TTC549 (cell line): ENCODE data around the gene MT1X.

ENCODE experiments used
- FAIRE-seq: peaks from 2 replicates; lab custom pipeline; 2012; peaks lifted over from hg19 to GRCh38; lab: Jason Lieb, UNC

Gene MT1X

DNA sequence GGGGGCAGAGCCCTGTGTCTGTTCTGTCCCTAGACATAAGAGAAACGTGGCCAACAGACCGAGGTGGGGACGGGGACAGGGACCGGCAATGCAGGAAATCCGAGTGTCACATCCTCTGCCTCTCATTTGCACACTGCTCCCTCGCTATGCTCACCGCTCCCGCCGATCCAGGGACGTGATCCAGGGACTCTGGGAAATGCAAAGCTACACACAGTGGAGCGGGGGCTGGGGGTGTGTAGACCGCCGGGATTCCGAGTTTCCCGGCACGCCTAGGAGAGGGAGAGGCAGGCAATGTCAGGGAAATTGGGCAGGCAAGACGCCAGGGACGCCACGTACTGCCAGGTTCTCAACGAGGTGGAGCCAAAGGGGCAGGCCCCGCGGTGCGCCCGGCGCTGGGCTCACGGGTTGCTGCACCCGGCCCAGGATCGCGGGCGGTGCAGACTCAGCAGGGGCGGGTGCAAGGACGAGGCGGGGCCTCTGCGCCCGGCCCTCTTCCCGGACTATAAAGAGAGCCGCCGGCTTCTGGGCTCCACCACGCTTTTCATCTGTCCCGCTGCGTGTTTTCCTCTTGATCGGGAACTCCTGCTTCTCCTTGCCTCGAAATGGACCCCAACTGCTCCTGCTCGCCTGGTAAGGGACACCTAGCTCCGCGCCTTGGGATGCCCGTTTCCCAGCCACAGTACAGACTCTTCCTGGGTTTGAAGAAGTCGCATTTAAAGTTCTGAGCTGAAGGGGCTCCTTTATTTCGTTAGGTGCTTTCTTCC lies at the start of gene MT1X:
TSS of gene MT1X (plus strand) at position 532 of the 764 bp plus-strand sequence. CDS start at position 603, 71 bp downstream.
- FAIRE-seq: no peak

DNA sequence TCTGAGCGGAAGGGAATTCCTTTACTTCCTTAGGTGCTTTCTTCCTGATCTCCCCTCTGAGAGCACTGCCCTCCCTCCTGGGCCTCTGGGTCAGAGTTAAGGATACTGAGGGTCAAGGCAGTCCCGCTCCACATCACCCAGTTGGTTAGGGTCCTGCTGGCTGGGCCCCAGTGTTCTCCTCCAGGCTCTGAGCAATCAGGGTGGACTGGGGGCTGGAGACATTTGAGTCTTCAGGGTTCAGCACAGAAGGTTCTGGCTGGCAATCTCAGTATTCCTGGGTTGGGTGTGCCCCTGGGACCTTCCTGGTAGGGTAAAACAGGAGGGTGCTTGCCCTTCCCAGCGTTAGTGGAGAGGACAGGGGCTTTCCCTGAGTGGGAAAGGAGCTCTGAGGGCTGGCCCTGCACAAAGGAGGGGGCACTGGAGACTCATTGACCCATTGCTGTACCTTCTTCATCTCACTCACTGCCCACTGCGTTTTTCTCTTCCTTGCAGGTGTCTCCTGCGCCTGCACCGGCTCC lies 49.4 kb upstream of the MT1X start:
- no peak for FAIRE-seq

DNA sequence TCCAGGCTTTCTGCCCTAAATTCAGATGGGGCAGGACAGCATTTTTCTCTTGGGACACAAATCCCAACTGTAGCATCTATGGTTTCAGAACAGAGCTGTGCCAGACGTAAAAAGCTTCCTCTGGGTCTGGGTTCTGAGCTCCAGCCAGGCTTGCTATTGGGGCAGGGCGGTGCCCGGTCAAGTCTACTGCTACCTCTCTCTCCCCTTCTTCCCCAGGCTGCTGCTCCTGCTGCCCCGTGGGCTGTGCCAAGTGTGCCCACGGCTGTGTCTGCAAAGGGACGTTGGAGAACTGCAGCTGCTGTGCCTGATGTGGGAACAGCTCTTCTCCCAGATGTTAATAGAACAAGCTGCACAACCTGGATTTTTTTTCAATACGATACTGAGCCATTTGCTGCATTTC lies 48.7 kb upstream of the MT1X start:
- no peak for FAIRE-seq

DNA sequence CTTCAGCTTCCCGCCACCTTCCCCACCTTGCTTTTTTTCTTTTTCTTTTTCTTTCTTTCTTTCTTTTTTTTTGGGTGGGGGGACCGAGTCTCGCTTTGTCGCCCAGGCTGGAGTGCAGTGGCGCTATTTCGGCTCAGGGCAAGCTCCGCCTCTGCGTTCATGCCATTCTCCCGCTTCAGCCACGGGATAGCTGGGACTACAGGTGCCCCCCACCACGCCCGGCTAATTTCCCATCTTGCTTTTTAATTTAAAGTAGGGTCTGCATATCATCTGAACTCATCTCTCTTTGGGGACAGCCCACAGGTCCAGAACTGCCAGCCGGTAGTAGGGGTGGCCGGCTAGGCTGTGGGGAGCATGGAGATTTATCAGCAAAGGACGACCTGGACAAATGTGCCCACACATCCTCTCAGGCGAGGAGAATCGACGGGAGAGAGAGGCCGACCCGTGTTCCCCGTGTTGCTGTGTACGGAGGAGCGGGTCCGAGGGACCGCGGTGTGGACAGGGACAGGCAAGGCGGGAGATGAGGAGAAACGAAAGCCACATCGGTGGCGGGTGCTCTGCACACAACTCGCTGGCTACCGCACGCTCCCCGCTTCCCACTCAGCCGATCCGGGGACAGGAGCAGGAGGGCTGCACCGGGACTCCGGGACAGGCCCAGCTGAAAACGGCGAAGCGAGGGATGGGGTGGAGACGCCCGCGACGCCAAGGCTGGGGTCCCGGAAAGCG lies 47.4 kb upstream of the MT1X start:
- no peak for FAIRE-seq

DNA sequence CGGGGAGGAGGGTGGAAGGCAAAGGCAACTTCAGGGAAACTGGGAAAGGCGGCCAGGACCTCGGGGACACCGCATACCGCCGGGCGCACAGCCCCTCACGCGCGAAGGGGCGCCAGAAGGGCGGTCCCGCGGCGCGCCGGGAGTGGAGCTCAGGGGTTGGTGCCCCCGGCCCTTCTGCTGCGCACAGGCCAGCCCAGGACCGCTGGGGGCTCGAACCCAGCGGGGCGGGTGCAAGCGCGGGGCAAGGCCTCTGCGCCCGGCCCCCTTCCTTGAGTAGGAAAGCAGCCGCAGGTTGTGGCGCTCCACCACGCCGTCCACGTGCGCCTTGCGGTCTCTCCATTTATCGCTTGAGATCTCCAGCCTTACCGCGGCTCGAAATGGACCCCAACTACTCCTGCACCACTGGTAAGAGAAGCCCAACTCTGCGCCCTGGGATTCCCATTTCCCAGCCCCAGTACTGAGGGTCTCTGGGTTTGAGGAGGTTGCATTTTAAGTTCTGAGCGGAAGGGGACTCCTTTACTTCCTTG lies 46.8 kb upstream of the MT1X start:
- no peak for FAIRE-seq

DNA sequence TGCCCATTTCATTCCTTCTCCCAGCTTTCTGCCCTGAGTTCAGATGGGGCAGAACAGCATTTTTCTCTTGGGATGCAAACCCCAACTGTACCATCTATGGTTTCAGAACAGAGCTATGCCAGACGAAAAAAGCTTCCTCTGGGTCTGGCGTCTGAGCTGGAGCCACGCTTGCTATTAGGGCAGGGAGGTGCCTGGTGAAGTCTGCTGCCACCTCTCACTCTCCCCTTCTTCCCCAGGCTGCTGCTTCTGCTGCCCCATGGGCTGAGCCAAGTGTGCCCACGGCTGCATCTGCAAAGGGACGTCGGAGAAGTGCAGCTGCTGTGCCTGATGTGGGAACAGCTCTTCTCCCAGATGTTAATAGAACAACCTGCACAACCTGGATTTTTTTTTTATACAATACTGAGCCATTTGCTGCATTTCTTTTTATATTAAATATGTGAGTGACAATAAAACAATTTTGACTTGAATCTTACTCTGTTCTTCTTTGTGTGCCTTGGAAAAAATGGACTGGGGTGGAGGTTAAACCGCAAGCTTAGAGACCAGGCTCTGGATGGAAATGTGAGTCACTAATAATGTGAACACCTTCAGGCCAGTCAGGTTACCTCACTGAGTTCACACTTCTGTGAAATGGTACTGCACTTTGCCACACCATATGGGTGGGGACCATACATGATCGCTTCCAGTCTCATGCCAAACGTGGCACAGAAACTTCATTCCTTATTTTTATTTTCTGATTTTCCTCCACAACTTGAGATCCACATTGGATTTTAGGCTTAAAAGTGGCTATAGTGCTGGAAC lies 45.5 kb upstream of the MT1X start:
- no peak for FAIRE-seq

DNA sequence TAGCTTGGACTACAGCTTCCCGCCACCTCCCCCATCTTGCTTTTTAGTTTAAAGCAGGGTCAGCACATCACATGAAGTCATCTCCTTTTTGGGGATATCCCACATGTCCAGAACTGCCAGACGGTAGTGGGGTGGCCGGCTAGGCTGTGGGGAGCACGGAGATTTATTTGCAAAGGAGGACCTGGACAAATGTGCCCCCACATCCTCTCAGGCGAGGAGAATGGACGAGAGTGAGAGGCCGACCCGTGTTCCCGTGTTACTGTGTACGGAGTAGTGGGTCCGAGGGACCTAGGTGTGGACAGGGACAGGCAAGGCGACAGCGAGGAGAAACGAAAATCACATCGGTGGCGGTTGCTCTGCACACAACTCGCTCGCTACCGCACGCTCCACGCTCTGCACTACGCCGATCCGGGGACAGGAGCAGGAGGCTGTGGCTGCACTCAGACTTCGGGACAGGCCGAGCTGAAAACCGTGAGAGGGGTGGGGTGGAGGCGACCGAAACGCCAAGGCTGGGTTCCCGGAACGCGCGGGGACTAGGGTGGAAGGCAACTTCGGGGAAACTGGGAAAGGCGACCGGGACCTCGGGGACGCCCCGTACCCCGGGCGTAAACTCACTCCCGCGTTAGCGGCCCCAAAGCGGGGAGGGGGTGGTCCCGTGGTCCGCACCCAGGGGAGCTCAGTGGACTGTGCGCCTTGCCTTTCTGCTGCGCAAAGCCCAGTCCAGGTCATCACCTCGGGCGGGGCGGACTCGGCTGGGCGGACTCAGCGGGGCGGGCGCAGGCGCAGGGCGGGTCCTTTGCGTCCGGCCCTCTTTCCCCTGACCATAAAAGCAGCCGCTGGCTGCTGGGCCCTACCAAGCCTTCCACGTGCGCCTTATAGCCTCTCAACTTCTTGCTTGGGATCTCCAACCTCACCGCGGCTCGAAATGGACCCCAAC lies 44.2 kb upstream of the MT1X start, which contains the start of gene MT1A:
TSS of gene MT1A (plus strand) at position 853 of the 937 bp plus-strand sequence. CDS start at position 926, 73 bp downstream.
- FAIRE-seq: no peak

DNA sequence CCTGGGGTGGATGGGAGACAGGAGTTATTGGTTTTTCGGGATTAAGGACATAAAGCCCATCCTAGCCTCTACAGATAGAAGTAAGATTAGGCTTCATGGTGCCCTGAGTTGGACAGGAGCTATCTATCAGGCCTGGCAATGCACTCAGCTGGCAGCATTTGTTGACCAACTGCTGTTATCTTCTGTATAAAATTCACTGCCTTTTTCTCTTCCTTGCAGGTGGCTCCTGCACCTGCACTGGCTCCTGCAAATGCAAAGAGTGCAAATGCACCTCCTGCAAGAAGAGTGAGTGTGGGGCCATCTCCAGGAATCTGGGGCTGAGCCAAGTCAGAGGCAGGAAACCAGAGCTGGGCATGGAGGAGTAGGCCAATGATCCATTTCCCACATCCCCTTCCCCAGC lies 43.2 kb upstream of the MT1X start:
- FAIRE-seq: no peak

DNA sequence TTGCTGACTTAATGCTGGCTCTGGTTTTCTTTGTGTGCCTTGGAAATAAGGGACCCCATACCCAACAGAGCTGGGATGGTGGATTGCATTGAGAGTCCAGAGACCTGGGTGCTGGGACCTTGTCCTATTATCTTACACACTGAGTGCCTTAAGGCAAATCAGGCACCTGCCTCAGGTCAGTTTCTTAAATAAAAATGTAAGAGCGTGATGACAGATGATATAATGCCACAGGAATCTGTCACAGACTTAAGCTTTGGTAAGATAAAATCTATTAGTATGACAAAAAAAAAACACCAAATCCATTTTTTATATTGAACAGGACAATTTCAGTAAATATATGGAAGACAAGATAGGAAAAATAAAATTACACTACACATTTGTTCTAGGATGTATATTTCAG lies 42.2 kb upstream of the MT1X start:
- FAIRE-seq: no peak

DNA sequence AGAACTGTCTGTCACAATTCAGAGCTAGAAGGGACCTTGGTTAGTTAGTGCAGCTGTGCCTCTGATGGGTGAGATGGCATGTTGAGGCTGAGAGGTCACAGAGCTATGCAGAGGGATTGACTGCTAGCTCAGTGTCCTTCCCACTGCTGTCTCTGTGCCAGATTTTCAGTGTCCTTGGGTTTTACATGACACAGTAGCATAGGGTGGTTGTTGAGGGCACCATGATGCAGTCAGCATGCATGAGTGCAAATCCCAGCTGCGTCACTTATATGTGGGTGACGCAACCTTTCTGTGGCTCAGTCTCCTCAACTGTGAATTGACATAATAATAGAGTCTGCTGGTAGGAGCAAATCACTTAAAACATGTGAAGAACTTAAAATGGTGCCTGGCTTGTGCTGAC lies 41.1 kb upstream of the MT1X start:
- no peak for FAIRE-seq

DNA sequence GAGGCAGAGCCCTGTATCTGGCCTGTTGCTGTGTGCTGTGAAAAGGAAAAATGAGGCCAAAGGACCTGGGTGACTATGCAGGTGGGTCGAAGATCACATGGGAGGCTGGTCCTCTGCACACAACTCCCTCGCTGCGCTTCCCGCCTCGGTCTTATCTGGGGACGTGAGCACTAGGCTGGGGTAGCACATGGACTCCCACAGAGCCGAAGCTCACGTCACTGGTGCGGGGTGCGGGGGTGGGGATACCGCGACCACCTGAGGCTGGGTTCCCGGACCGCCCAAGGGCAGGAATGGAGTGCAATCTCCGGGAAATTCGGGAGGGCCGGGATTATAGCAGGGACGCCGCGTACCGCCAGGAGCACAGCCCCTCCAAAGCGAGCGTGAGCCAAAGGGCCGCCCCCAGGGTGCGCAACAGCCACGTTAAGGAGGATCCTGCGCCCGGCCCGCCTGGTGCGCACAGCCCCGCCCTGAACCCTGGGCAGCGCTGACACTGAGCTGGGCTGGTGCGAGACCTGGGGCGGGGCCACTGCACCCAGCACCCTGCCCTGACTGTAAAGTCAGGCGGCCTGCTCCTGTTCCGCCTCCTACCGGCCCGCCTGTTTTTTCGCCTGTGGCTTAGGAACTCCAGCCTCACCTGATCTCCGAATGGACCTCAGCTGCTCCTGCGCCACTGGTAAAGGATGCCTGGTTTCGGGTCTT lies 39.0 kb upstream of the MT1X start:
- no peak for FAIRE-seq

DNA sequence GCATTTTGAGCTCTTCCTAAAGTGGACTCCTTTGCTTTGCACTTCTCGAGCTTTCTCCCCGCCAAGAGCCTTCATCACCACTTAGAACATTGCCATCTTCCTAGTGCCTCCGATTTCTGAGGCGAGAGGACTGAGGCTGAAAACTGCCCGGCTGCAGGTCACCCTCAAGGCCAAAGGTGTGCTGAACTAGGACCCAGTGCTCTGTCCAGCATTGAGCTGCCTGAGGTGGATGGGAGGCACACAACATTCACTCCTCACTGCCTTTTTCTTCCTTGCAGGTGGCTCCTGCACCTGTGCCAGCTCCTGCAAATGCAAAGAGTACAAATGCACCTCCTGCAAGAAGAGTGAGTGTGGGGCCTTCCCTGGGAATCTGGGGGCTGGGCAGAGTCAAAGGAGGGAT lies 38.4 kb upstream of the MT1X start:
- no peak for FAIRE-seq

DNA sequence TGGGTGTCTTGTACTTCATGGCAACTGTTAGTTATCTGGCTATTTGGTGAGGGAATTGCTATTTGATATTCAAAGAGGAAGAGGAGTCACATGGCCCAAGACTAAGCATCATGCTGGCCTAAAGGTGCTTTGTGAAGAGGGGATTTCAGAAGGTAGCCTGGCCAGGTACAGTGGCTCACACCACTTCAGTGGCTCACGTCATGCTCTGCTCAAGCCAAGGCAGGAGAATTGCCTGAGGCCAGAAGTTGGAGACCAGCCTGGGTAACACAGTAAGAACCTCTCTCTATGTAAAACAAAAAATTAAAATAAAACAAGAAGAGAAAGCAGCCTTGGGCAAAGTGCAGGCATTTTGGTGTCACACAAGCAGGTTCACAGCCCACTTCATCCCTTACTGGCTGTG lies 37.0 kb upstream of the MT1X start:
- FAIRE-seq: no peak

DNA sequence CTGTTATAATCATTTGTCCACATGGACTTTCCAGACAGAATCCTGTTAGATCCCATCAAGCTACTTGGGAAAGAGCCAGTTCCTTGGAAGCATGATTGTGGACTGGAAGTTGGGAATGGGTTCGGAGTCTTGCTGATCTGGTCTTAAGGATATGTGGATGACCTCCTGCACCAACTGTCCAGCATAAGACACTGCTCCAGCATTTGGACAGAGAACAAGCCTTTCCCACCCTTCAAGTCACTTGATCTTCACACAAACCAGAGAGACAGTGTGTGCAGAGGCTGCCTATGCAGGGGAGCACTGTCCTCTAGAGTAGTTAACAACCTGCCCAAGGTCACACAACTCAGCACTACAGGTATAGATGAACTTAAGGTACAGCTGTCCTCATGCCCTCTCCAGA lies 36.4 kb upstream of the MT1X start:
- FAIRE-seq: no peak

DNA sequence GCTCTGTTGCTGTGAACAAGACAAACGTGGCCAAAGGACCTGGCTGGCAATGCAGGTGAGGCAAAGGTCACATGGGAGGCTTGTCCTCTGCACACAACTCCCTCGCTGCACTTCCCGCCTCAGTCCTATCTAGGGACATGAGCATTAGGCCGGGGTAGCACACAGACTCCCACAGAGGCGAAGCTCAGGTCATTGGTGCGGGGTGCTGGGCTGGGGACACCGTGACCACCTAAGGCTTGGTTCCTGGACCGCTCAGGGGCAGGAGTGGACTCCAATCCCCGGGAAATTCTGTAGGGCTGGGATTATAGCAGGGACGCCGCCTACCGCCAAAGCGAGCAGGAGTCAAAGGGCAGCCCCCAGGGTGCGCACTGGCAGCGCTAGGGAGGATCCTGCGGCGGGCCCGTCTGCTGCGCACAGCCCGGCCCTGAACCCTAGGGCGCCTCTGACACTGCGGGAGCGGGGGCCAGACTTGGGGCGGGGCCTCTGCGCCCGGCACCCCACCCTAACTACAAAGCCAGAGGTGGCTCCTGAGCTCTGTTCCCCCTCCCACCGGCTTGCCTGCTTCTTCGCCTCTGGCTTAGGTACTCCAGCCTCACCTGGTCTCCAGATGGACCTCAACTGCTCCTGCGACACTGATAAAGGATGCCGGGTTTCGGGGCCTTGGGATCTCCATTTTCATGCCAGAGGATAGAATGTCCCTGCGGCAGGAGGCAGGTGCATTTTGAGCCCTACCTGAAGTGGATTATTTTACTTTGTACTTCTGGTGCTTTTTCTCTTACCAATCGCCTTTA lies 34.4 kb upstream of the MT1X start:
- no peak for FAIRE-seq

DNA sequence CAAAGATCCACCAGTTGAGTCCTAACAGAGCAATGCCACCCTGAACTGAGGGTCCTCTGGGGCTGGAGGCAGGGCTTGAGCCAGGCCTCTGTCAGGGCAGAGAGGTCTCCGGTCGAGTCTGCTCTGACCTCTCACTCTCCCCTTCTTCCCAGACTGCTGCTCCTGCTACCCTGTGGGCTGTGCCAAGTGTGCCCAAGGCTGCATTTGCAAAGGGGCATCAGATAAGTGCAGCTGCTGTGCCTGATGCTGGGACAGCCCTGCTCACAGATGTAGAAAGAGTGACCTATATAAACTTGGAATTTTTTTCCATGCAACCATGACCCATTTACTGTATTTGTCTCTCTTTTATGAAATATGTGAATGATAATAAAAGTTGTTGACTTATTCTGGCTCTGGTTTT lies 33.0 kb upstream of the MT1X start:
- FAIRE-seq: no peak

DNA sequence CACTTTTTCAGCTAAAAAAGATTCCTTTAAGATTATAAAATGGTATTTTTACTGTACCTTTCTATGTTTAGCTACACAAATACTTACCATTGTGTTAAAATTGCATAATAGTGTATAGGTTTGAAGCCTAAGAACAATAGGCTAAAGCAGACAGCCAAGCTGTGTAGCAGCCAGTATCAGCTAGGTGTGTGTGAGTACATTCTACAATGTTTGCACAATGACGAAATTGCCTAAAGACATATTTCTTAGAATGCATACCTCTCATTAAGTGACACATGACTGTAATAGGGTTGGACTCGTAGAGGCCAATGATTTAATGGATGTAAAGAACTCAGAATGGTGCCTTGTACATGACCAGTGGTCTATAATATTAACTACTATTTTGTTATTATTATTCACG lies 32.5 kb upstream of the MT1X start:
- FAIRE-seq: no peak

DNA sequence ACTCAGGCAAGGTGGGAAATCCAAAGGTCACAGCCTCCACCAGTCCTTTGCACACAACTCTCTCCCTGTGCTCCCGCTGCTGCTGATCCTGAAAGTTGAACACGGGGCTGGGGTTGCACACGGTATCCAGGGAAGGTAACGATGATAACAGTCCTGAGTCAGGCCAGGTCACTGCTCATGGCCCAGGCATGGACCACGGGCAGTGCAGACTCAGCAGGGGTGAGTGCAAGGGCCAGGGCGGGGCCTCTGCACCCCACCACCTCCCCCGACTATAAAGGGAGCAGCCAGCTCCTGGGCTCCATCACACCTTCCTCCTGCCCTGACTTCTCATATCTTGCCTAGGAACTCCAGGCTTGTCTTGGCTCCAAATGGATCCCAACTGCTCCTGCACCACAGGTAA lies 30.7 kb upstream of the MT1X start, which contains the start of gene MT1B:
TSS of gene MT1B (plus strand) at position 301 of the 400 bp plus-strand sequence. CDS start at position 369, 68 bp downstream.
- FAIRE-seq: no peak

DNA sequence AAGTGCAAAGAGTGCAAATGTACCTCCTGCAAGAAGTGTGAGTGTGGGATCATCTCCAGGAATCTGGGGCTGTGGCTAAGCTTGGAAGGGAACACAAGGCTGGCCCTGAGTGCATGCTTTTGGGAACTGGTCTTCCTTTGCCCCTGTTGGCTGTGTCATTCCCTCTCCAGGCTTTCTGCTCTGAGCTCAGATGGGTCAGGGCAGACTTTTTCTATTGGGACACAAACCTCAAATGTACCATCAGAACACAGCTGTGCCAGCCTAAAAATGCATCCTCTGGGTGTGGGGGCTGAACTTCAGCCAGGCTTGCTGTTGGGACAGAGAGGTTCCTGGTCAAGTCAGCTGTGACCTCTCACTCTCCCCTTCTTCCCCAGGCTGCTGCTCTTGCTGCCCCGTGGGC lies 29.7 kb upstream of the MT1X start:
- FAIRE-seq: no peak

DNA sequence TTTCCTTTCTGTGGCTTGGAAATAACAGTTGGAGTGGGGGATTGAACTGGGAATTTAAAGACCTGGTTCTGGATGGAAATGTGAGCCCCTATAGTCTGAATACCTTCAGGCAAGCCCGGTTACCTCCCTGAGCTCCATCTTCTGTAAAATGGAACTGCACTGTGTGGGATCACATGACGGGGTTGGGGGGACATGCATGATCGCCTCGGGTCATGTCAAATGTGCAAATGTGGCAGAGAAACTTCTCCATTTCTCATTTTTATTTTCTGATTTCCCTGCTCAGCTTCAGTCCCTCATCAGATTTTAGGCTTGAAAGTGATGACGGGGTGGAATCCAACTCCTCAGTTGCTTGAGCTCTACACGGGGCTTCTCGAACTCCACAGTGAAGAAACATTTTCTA lies 29.1 kb upstream of the MT1X start:
- no peak for FAIRE-seq
